DND-41 (cell line): ENCODE measurements around the gene PPP6R2.

Experiments
- ATAC-seq: fragments of 200-7000 bp; cut with Tn5 transposase; 3 replicates; pipeline ENCODE4 v1.9.1; 2021; ENCODE audit warnings: low read depth; ENCODE audit not compliant: insufficient read depth
- DNase-seq: peaks from one replicate; pipeline ENCODE4 v3.0.0-alpha.2; 2020
- H2AFZ ChIP-seq: 2 replicates; pipeline ENCODE4 v1.6.0; 2012; ENCODE audit warnings: low read depth, low read length
- H3K27ac ChIP-seq: 2 replicates; pipeline ENCODE4 v1.5.1; 2012; ENCODE audit warnings: low read length, inconsistent platforms
- H3K27me3 ChIP-seq: fragments of 200-600 bp; sonication (generic); 2 replicates; pipeline ENCODE4 v1.6.0; 2012; ENCODE audit warnings: low read length, mild to moderate bottlenecking, inconsistent platforms; ENCODE audit not compliant: insufficient read depth, poor library complexity
- H3K36me3 ChIP-seq: 2 replicates; pipeline ENCODE4 v1.5.1; 2012; ENCODE audit warnings: low read length, inconsistent platforms; ENCODE audit not compliant: insufficient read depth
- H3K4me1 ChIP-seq: 2 replicates; pipeline ENCODE4 v1.5.1; 2012; ENCODE audit warnings: mild to moderate bottlenecking, low read length; ENCODE audit not compliant: insufficient read depth
- H3K4me2 ChIP-seq: 2 replicates; pipeline ENCODE4 v1.6.0; 2012; ENCODE audit warnings: mild to moderate bottlenecking, moderate library complexity, low read length, inconsistent platforms; ENCODE audit not compliant: insufficient read depth
- H3K4me3 ChIP-seq, 2 experiments: fragments of 200-600 bp in 1 of 2; shearing (Covaris generic) in 1 of 2; 2 replicates each; pipeline ENCODE4 v1.5.1; 2012 to 2016; ENCODE audit warnings: inconsistent platforms in 2 of 2, low read length in 2 of 2, mild to moderate bottlenecking in 2 of 2, low read depth in 1 of 2, moderate library complexity in 1 of 2
- H3K79me2 ChIP-seq: 2 replicates; pipeline ENCODE4 v1.6.0; 2012; ENCODE audit warnings: low read length, inconsistent platforms; ENCODE audit not compliant: insufficient read depth
- H3K9ac ChIP-seq: 2 replicates; pipeline ENCODE4 v1.6.0; 2012; ENCODE audit warnings: low read depth, mild to moderate bottlenecking, inconsistent platforms, low read length, moderate library complexity
- H3K9me3 ChIP-seq: 2 replicates; pipeline ENCODE4 v1.5.1; 2012; ENCODE audit warnings: low read length, moderate library complexity, mild to moderate bottlenecking, inconsistent platforms; ENCODE audit not compliant: insufficient read depth, severe bottlenecking
- H4K20me1 ChIP-seq: 2 replicates; pipeline ENCODE4 v1.6.0; 2012; ENCODE audit warnings: low read length; ENCODE audit not compliant: insufficient read depth
- EZH2 ChIP-seq: IDR thresholded peaks from 3 replicates; pipeline ENCODE4 v1.6.1; 2012; ENCODE audit warnings: borderline replicate concordance, low read depth, mild to moderate bottlenecking, moderate library complexity, low read length, inconsistent platforms; ENCODE audit not compliant: severe bottlenecking
- TF ChIP-seq, protein P1 (sequence below): IDR thresholded peaks from 2 replicates; pipeline ENCODE4 v1.5.1; 2012; ENCODE audit warnings: borderline replicate concordance, low read length, moderate library complexity, mild to moderate bottlenecking; ENCODE audit not compliant: poor library complexity, severe bottlenecking; ENCODE audit errors: extremely low read depth

The PPP6R2 gene

DNA sequence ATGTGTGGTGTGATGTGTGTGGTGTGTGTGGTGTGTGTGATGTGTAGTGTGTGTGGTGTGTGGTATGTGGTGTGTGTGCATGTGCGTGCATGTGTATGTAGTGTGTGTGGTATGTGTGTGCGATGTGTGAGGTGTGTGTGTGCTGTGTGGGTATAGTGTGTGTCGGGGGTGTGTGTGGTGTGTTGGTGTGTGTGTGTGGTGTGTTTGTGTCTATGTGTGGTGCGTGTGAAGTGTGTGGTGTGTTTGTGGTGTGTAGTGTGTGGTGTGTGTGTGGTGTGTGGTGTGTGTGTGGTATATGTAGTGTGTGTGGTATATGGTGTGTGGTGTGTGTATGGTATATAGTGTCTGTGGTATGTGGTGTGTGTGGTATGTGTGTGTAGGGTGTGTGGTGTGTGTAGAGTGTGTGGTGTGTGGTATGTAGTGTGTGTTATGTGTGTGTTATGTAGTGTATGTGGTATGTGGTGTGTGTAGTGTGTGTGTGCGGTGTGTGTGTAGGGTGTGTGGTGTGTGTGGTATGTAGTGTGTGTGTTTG lies 5.0 kb upstream of the PPP6R2 start:
- H3K27ac ChIP-seq: no peak overlapping the region
- H3K4me3 ChIP-seq: no peak overlapping the region
- DNase-seq (no peak), ATAC-seq (no peak)
- no peaks in the 10 kb centered on the region for H3K9me3 ChIP-seq
- no peak for TF ChIP-seq EZH2
- TF ChIP-seq, protein P1, sequence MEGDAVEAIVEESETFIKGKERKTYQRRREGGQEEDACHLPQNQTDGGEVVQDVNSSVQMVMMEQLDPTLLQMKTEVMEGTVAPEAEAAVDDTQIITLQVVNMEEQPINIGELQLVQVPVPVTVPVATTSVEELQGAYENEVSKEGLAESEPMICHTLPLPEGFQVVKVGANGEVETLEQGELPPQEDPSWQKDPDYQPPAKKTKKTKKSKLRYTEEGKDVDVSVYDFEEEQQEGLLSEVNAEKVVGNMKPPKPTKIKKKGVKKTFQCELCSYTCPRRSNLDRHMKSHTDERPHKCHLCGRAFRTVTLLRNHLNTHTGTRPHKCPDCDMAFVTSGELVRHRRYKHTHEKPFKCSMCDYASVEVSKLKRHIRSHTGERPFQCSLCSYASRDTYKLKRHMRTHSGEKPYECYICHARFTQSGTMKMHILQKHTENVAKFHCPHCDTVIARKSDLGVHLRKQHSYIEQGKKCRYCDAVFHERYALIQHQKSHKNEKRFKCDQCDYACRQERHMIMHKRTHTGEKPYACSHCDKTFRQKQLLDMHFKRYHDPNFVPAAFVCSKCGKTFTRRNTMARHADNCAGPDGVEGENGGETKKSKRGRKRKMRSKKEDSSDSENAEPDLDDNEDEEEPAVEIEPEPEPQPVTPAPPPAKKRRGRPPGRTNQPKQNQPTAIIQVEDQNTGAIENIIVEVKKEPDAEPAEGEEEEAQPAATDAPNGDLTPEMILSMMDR: no peak
- H3K36me3 ChIP-seq: no peaks in the 10 kb centered on the region
- H3K27me3 ChIP-seq: no peaks in the 10 kb centered on the region
- no peak overlapping the region for H3K4me2 ChIP-seq
- no peak overlapping the region for H3K9ac ChIP-seq
- H3K4me1 ChIP-seq: peaks cover 20% of the 10 kb centered on the region
- no peaks in the 10 kb centered on the region for H3K79me2 ChIP-seq
- H4K20me1 ChIP-seq: no peaks in the 10 kb centered on the region; the same call in 1 of the 2 replicates
- H2AFZ ChIP-seq: no peak overlapping the region

DNA sequence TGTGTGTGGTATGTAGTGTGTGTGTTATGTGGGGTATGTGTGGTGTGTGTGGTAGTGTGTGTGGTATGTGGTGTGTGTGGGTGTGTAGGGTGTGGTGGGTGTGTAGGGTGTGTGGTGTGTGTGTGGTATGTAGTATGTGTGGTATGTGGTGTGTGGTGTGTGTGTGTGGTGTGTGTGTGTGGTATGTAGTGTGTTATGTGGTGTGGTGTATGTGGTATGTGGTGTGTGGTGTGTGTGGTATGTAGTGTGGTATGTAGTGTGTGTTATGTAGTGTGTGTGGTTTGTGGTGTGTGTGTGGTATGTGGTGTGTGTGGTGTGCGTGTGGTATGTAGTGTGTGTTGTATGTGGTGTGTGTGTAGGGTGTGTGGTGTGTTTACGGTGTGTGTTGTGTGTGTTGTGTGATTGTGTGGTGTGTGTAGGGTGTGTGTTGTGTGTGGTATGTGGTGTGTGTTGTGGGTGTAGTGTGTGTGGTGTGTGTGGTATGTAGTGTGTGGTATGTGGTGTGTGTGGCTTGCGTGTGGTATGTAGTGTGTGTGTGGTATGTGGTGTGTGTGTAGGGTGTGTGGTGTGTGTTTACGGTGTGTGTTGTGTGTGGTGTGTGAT lies 4.2 kb upstream of the PPP6R2 start:
- H3K4me1 ChIP-seq: peaks cover 20% of the 10 kb centered on the region
- H3K36me3 ChIP-seq: no peaks in the 10 kb centered on the region; the same call in 1 of the 2 replicates
- no peak overlapping the region for H3K4me2 ChIP-seq
- H3K79me2 ChIP-seq: peaks cover 5% of the 10 kb centered on the region
- no peak overlapping the region for H3K27ac ChIP-seq
- H4K20me1 ChIP-seq: no peaks in the 10 kb centered on the region; the same call in 1 of the 2 replicates
- H3K9ac ChIP-seq: no peak overlapping the region
- no peak overlapping the region for H2AFZ ChIP-seq
- no peak for ATAC-seq
- H3K4me3 ChIP-seq: no peak overlapping the region
- TF ChIP-seq EZH2: no peak
- TF ChIP-seq, protein P1: no peak
- no peaks in the 10 kb centered on the region for H3K9me3 ChIP-seq
- DNase-seq: no peak
- no peaks in the 10 kb centered on the region for H3K27me3 ChIP-seq

DNA sequence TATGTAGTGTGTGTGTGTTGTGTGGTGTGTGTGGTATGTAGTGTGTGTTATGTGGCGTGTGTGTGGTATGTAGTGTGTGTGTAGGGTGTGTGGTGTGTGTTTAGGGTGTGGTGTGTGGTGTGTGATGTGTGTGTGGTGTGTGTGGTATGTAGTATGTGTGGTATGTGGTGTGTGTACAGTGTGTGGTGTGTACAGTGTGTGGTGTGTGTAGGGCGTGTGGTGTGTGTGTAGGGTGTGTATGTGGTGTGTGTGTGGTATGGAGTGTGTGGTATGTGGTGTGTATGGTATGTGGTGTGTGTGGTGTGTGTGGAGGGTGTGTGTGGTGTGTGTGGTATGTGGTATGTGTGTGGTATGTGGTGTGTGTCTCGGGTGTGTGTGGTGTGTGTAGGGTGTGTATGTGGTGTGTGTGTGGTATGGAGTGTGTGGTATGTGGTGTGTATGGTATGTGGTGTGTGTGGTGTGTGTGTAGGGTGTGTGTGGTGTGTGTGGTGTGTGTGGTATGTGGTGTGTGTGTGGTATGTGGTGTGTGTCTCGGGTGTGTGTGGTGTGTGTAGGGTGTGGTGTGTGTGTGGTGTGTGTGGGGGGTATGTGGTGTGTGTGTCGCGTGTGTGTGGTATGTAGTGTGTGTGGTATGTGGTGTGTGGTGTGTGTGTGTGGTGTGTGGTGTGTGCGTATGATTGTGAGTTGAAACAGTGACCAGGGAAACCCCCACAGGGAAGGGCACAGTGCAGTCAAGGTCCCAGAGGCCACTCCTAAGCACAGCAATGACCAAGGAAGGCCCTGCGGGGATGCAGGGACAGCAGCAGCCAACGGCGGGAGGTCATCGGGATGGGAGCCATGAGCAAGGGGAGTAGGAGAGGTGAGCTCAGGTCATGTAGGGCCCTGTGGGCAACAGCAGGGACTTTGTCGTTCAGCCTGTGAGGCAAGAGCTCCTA lies 2.9 kb upstream of the PPP6R2 start:
- no peak for ATAC-seq
- Histone ChIP-seq H2AFZ (no peak overlapping the region), H3K4me1 (peaks cover 20% of the 10 kb centered on the region), H3K4me3 (no peak overlapping the region), H3K9ac (no peak overlapping the region), H3K4me2 (no peak overlapping the region), H3K36me3 (no peaks in the 10 kb centered on the region; the same call in 1 of the 2 replicates), H3K27me3 (no peaks in the 10 kb centered on the region), H4K20me1 (no peaks in the 10 kb centered on the region; the same call in 1 of the 2 replicates), H3K79me2 (peaks cover 5% of the 10 kb centered on the region), H3K9me3 (no peaks in the 10 kb centered on the region), H3K27ac (0 out of 2 replicates have a peak overlapping the region, but pooled peaks have one; percentile 5)
- no peak for TF ChIP-seq EZH2
- TF ChIP-seq, protein P1: no peak
- no peak for DNase-seq
